ENCODE data around the gene DHX9.

GRCh38 chr1:182806015-182806678 lies 33.0 kb upstream of the DHX9 start:
- TF ChIP-seq POLR2AphosphoS5 (IDR thresholded peaks at IDR 0.05; ENCODE audit: low read depth) (no peak), REST (IDR thresholded peaks at IDR 0.05; ENCODE audit: insufficient replicate concordance, low read depth) (no peak), CTCF (IDR thresholded peaks at IDR 0.05; ENCODE audit: insufficient read depth, low read length) (no peak), GABPA (IDR thresholded peaks at IDR 0.05; ENCODE audit: low read depth) (no peak), SPI1 (IDR thresholded peaks at IDR 0.05; ENCODE audit: borderline replicate concordance, low read depth) (no peak)

Measured in HL-60 (cell line).